ENCODE results near the gene IL10RB.

- TF ChIP-seq CTCF (conservative IDR thresholded peaks at IDR 0.05) (no peak), ZFX (IDR thresholded peaks at IDR 0.05) (no peak)
Observed at GRCh38 chr21:33257094-33257803, 8.9 kb upstream of the IL10RB start.
